Gastroesophageal sphincter (tissue), 3 donors: ENCODE measurements around the gene CFHR5.

Experiments used
- CTCF ChIP-seq, 4 experiments: fragments of 200-600 bp in 2 of 4; fragments of 450-650 bp in 2 of 4; sonication (generic) in 1 of 4; IDR thresholded peaks; one replicate each; pipeline ENCODE4 v1.5.1; 2017 to 2019; ENCODE audit warnings: antibody characterized with exemption in 4 of 4, mild to moderate bottlenecking in 2 of 4, moderate library complexity in 2 of 4
- EP300 ChIP-seq: sonication (generic); formaldehyde crosslinking; IDR thresholded peaks from one replicate; pipeline ENCODE4 v1.6.1; 2017; ENCODE audit warnings: antibody characterized with exemption, mild to moderate bottlenecking
- POLR2A ChIP-seq, 2 donors: fragments of 450-650 bp; IDR thresholded peaks; one replicate each; pipeline ENCODE4 v1.6.1; 2017; ENCODE audit warnings: antibody characterized with exemption in 2 of 2, mild to moderate bottlenecking in 2 of 2, moderate library complexity in 1 of 2
- POLR2AphosphoS5 ChIP-seq: sonication (generic); formaldehyde crosslinking; IDR thresholded peaks from one replicate; pipeline ENCODE4 v1.6.1; 2017; ENCODE audit warnings: antibody characterized with exemption

GRCh38 chr1:197011614-197012013 is 34.3 kb downstream of the CFHR5 start:
- no peak for TF ChIP-seq CTCF (IDR thresholded peaks at IDR 0.05)
- TF ChIP-seq POLR2A (IDR thresholded peaks at IDR 0.05), result no peak
- no peak for TF ChIP-seq POLR2AphosphoS5
- no peak for TF ChIP-seq EP300
